ENCODE measurements around the gene CDH4. TPM values are rescaled to one million over a fixed set of nuclear protein-coding genes. Genes with fewer than 3 reads are reported as not detected.
A peak's percentile ranks its signal among the peaks of the same experiment; 100 is the strongest.

Gene CDH4
- total and polyA plus RNA-seq, 11 donors, result 0.04 to 0.54 (median 0.08) TPM; not detected in 1

DNA sequence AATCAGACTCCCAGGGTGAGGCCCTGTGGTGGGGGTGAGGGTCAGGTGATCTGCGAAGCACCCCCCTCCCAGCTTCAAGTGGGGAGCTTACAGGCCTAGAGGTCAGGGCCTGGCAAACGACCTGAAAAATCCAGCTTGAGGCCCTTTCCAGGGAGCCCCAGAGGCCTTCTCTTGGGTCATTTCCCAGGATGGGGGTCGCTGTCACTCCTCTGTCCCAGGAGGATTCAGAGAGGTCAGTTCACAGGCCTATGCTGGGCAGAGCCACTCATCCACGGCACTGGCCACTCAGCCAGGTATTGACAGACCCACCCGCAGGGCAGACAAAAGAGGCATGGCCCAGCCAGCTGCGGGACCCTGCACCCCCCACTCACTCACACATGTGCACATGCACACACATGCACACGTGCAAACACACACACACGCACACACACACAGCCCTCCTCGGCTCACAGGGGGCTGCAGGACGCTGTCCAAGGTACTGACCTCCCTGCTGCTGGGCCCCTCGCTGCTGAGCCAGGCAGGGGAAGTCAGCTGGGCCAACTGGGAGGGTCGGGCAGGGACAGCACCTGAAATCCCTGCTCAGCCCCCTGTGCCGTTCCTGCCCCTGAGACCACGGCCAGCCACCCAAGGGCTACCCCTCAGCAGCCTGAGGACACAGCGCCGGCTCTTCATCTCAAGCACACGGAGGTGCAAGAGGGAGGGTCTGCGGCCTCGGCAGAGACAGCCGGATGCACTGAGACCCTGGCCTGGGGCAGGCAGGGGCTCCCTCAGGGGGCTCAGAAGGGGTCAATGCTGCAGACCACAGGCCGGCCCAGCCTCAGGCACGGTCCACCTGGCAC, 699.9 kb downstream of the CDH4 start:
- no peak overlapping the region for H3K27ac ChIP-seq
- H3K4me1 ChIP-seq, result peaks cover 0 to 3% (median 0%) of the 10 kb centered on the region in 12 donors
- WGBS, 4 donors, result 25 to 35% (median 27%) methylated on average over 19 to 22 of the region's 22 CpGs
- no peak for TF ChIP-seq POLR2A (IDR thresholded peaks at IDR 0.05)
- TF ChIP-seq, protein P1, sequence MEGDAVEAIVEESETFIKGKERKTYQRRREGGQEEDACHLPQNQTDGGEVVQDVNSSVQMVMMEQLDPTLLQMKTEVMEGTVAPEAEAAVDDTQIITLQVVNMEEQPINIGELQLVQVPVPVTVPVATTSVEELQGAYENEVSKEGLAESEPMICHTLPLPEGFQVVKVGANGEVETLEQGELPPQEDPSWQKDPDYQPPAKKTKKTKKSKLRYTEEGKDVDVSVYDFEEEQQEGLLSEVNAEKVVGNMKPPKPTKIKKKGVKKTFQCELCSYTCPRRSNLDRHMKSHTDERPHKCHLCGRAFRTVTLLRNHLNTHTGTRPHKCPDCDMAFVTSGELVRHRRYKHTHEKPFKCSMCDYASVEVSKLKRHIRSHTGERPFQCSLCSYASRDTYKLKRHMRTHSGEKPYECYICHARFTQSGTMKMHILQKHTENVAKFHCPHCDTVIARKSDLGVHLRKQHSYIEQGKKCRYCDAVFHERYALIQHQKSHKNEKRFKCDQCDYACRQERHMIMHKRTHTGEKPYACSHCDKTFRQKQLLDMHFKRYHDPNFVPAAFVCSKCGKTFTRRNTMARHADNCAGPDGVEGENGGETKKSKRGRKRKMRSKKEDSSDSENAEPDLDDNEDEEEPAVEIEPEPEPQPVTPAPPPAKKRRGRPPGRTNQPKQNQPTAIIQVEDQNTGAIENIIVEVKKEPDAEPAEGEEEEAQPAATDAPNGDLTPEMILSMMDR (IDR thresholded peaks at IDR 0.05), result no peak
- DNase-seq (peak in 3 of 5 donors; percentile 3 to 25 (median 18)), ATAC-seq (peak in 3 of 4 donors; percentile 24 to 50 (median 49))
- peaks cover 0 to 26% (median 0%) of the 10 kb centered on the region in 9 donors for H3K27me3 ChIP-seq
- no peaks in the 10 kb centered on the region for H3K9me3 ChIP-seq
- intact Hi-C loops (cut with DNase I), result no loop called here
- no peaks in the 10 kb centered on the region for H3K36me3 ChIP-seq
- no peak overlapping the region for H3K4me3 ChIP-seq

DNA sequence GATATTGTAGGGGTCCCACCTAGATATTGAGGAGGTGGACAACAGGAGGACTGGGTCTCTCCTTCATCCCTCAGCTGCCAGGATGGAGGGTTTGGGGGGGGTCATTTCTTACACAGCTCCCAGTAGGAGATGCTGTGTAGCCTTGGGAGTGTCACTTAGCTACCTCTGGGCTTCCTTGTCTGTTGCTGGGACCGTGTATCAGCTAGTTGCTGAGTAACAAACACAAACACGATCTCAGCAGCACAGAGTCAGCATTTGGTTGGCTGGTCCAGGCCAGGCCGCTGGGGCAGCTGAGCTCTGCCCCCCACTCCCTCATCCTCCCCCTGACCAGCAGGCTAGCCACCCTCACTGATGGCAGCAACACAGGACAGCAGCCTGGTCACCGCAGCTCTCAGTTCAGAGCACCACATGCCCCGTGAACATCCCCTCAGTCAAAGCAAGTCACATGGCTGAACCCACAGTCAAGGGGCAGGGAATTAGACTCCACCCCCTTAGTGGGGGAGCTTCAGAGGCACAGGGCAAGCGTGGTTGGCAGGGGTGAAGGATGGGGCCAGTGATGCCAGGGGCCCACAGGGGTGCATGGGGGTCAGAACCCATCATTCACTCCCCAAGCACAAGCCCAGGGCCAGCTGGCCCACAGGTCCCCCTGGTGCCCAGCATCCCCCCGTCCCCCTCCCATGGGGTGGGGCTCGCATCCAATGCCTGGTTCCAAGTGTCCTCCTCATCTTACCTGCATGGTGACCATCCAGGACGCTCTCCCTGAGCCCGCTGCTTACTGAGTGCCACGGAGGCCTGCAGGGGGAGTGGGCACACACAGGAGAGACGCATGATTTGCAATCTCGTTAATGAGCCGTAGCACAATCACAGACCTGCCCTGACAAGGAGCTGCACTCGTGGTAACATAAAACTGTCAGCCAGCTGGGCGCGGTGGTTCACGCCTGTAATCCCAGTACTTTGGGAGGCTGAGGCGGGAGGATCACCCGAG, 701.3 kb downstream of the CDH4 start:
- 80 to 91% (median 85%) methylated on average over 18 to 20 of the region's 20 CpGs for WGBS, 4 donors
- peak in 3 of 5 donors; percentile 6 to 22 (median 15) for DNase-seq

DNA sequence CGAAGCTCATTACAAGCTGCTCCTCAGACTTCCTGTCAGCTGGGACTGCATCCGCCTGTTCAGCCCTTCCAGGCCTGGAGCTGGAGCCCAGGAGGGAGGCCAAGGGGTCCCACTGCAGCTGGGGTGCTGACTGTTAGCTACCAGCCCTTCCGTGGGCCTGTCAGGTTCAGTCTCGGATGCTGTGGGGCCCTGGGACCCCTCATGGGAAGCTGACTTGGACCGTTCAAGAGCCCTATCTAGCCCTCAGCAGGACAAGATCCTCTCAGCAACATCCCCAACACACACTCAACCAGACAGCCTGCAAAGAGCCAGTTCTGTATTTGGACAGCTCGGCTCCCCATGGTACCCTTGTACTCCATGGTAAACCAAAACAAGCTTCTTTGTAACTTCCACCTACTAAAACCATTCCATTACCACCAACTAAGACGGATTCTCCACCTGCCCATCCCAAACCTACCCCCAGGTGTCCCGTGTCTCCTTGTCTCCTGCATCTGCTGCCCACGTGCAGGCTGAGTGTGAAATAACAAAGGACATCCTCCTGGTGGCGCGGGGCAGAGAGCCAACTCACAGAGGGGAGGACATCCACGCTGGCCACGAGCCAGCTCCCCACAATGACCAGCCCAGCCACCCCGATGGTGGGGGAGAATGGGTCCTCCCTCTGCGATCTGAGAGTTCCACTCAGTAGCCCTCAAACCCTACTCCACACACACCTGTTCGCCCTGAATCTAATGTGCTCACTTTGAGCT, 702.4 kb downstream of the CDH4 start:
- Histone ChIP-seq H3K4me3 (no peak overlapping the region), H3K27ac (no peak overlapping the region), H3K36me3 (no peaks in the 10 kb centered on the region), H3K9me3 (no peaks in the 10 kb centered on the region), H3K4me1 (peaks cover 0 to 3% (median 0%) of the 10 kb centered on the region in 12 donors), H3K27me3 (peaks cover 0 to 26% (median 0%) of the 10 kb centered on the region in 9 donors)
- WGBS, 4 donors, result 38 to 54% (median 49%) methylated on average over 16 of the region's 16 CpGs
- DNase-seq, result peak in 3 of 5 donors; percentile 4 to 11 (median 4)
- intact Hi-C loops (cut with DNase I), result no loop called here
- TF ChIP-seq, protein P1 (IDR thresholded peaks at IDR 0.05), result no peak
- TF ChIP-seq POLR2A (IDR thresholded peaks at IDR 0.05), result no peak
- ATAC-seq, result no peak

More for the DNA sequence above, 701.3 kb downstream of the CDH4 start:
- Histone ChIP-seq H3K27ac (no peak overlapping the region), H3K27me3 (peaks cover 0 to 26% (median 0%) of the 10 kb centered on the region in 9 donors), H3K4me1 (peaks cover 0 to 3% (median 0%) of the 10 kb centered on the region in 12 donors), H3K36me3 (no peaks in the 10 kb centered on the region), H3K4me3 (no peak overlapping the region), H3K9me3 (no peaks in the 10 kb centered on the region)
- ATAC-seq, result peak in 1 of 4 donors; percentile 10
- no peak for TF ChIP-seq POLR2A (IDR thresholded peaks at IDR 0.05)
- TF ChIP-seq, protein P1 (IDR thresholded peaks at IDR 0.05), result no peak
- intact Hi-C loops (cut with DNase I), result no loop called here
